Stimulated activated CD4-positive, alpha-beta T cell treated with anti-CD3 and anti-CD28 coated beads, Interleukin-2, amount 100 ng/mL, for 4 hours (primary cell): ENCODE results near the gene GHRH.

ENCODE experiments used
- DNase-seq: peaks from one replicate; pipeline ENCODE4 v3.0.0-alpha.2; 2020; ENCODE audit warnings: low read depth

The GHRH gene

DNA sequence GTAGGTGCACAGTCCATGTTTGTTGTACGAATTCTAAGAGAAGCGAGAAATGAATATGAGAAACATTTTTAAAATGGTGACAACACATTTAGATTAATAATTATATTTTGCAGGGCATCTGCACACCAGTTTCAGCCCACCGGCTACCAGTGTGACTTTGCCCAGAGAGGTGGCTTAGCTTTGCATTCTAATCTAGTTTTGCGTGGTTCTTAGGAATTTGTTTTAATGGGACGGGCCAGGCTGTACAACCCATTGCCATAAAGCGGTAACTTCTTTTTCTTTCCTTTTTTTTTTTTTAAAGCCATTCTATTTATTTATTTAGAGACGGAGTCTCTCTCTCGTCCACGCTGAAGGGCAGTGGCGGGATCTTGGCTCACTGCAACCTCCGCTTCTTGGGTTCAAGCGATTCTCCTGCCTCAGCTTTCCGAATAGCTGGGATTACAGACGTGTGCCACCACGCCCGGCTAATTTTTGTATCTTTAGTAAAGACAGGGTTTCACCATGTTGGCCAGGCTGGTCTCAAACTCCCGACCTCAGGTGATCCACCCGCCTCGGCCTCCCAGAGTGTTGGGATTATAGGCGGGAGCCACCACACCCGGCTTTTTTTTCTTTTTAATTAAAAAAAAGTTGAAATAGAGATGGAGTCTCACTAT lies 28.7 kb upstream of the GHRH start:
- DNase-seq, result no peak

DNA sequence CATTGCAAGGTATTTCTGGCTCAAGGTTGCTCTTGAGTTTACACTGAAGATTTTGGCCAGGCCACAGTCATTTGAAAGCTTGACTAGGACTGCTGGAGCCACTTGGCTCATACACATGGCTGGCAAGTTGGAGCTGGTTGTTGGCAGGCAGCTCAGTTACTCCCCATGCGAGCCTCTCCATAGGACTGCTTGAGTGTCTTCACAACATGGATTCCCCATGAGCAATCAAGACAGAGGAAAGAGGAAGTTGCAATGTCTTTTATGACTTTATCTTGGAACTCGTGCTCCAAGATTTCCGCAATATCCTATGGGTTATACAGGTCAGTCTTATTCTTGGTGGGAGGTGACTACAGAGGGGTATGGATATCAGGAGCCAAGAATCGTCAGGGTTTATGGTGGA lies 26.5 kb upstream of the GHRH start:
- DNase-seq, result no peak

DNA sequence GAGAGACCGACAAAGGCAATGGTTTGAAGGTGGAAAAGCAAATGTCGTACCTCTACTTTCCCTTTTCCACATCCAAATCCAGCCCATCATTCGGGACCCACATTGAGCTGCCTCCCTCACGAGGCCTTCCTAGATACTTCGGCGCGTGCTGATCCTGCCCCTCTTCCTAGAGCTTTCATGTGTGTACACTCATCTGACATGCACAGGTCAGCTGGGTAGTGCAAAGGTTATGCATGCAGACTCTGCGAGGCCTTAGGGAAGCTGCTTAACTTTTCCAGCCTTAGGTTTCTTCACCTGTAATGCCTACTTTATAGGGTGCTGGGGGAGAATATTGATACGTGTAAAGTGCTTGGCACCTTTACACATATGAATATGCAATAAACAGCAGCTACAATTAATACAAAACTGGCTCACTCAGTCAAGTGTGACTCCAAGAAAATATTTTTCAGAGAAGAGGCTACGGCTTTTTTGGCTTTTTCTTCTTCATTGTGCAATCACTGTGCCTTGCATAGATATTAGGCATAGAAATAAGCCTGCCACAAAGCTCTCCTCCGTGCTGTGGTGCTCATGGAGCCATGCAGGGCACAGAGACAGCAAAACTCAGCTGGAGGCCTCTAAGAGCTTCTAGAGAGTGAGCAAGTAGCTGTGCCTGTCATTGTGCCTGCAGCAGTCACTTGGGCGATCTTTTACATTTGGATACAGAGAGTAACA lies 24.2 kb upstream of the GHRH start:
- DNase-seq, result no peak

DNA sequence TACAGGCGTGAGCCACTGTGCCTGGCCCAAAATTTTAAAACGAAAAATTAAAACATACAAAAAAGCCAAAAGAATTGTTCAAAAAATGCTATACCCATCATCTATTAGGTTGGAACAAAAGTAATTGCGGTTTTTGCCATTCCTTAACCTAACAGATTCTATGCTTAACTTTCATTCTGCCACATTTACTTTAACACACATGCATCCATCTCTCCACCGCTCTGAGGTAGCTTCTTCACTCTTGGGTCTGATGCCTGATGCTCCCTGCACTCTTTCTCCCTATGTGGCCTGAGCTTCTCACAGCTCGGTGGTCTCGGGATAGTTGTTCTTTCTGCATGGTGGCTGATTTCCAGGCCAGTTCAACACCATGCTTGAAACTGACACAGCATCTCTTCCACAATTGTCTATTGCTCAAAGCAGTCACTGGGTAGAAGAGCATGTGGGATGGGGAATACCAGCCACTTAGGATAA lies 23.1 kb upstream of the GHRH start:
- DNase-seq, result no peak

DNA sequence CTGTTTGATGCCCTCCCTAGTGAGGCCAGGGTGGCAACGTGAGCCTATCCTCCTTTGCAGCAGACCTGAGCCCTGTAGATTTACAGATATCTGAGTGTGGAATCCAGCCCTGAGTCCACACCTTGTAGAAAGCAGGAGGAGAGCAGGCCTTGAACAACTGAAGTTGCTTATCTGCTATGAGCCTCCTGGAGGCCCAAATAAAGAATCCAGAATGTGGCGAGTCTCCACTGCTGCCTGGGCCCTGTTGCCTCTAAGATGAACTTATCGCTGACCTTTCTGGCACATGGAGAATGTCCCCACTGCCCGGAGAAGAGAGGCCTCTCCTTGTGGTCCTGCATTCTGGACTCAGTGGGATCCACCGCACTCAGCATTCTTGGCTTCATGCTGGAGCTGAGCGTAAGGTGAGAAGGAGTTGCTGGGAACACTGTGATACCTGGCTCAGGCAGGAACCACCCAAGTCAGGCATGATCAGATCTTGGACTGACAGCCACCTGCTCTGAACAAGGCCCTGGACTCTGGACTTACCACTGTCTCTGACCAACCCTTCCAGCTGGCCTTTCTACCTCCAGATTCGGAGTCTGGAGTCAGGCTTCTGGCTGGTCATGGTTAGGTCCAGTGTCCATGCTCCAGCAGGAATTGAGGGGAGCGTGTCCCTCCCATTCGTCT lies 22.0 kb upstream of the GHRH start:
- DNase-seq, result no peak

DNA sequence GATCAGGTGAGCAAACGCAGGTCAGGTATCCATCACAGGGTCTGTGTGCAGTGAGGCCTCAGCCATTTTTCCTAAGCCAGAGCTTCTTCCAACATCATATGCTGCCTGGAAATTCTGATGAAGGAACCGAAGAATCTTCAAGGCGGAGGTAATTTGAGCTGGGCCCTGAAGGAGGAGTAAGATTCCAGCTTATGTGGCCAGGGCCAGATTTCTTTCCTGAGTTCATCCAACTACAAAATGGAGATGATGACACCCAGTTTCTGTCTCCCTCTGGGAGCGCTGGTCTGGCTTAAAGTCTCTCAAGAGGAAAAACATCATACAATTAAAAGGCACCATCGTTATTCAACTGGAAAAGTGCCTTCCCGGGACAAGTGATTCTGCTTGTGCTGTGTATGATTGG lies 20.9 kb upstream of the GHRH start:
- no peak for DNase-seq

DNA sequence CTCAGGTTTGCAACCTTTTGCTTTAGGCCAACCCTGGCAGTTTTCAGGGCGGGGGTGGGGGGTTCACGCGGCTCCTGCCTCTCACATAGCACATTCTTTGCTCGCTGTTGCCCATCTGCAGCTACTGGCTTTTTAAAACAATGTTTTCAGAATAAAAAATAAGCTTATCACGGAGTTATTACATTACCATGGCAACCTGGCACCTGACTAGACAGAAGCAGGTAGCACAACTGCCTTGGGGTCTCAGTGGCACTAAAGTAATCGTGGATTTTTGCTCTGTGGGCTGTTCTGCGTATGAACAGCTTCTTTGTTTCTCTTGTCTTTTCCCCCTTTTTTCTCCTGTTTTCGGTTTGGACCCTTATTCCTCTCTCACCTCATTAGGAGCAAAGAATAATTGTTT lies 18.8 kb upstream of the GHRH start:
- DNase-seq, result no peak

DNA sequence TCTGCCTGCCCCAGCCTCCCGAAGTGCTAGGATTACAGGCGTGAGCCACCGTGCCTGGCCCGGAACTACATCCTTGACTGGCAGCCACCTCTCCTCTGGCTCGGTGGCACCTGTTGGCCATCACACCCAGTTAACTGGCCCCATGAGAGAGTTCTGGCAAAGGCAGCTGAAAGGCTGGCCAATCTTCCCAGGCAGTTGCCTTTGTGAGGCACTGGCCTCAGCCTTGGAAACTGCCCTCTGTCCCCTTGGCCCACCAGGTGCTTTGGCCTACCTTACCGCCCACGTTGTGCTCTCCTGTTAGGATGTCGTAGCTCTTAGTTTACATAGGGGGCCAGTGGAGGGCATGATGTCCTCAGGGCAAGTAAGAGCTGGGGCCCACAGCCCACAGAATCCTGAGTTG lies 18.2 kb upstream of the GHRH start:
- DNase-seq, result no peak

DNA sequence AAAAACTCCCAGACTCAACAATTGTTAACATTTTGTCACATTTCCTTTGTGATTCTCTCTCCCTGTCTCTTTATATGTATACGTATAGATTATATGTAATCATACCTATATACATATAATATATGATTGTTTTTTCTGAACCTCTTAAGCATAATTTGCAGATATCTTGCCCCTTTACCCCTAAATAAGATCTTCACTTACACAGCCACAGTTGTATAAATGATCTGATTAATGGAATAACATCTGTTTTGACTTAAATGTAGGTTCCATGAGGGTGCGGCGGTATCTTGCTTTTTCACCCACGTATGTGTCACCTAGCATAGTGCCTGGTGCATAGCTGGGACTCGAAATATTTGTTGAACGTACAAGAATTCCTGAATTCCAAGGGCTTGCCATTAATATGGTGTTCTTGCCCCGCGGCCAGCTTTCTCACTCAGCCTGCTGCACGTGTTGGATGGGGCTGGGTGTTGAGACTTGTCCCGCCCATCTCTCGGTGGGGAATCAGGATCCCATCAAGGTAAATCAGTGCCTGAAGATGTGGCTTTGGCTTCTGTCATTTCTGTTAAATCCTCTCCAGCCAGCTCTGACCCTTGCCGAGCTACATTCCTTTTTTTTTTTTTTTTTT lies 17.5 kb upstream of the GHRH start:
- no peak for DNase-seq

DNA sequence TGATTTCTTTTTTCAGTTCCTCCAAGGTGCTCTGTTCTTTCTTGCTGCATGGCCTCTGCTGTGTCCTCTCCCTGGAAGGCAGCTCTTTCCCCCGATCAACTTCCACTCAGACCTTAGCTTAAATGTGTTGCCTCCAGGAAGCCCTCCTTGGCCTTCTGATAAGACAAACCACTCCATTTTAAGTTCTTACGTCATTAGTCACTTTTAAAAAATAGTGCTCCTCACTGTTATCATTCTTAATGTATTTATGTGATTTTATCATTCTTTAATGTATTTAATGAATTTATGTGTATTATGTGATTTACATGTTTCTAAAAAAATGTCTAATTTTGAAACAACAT lies 15.6 kb upstream of the GHRH start:
- DNase-seq, result no peak

DNA sequence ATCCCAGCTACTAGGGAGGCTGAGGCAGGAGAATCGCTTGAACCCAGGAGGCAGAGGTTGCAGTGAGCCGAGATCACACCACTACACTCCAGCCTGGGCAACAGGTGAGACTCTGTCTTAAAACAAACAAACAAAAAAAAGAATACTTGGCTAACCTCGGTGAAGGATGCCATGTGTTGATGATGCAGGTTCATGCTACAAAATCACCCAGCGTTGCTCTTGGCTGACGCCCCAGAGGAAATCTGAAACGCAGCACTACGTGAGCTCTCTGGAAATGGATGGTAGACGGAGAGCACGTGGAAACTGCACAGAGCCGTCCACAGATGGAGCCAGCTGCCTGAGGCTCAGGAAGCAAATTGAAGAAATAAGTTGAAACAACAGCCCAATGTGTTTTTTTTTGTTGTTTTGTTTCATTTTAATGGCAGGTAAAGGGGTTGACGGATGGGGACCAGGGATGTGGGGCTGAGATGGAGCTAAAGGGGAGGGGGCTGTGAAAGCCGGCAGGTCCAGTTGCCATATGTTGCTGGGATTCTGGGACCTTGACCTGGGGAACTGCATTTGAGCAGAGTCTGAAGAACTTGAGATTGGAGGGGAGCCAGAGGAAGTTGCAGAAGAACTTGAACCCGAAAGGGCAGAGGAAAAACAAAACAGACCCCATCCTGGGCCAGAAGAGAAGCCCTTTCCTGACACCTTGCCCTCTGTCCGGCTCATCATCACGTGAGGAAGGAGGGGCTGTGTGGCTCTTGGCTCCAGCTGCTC lies 15.1 kb upstream of the GHRH start:
- no peak for DNase-seq

DNA sequence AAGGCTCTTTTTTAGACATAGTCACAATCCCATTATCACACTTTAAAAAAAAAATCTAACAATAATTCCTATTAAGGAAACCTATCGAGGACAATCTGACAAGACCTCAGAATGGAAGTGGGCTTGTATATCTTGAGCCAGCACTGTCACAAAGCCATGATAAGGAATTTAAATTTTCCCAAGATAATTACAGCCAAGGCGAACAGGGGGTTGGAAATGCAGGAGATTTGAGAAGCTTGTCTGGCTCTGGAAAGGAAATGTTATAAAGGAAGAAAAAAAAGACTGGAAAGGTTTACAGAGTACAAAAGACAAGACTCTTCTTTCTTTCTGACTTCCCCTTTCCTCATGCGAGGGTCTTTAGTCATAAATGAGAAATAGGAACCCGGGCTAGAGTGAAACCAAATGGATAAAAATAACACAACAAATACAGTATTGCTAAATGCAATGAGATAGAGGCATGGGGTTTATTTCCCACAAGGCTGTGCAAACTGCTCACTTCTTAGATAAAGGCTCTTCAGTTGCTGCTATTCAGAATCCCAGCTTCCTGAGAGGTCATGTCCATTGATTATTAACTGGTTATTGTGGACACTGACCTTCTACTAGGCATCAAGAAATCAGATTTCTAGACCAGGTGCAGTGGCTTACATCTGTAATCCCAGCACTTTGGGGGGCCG lies 13.4 kb upstream of the GHRH start:
- DNase-seq, result no peak

DNA sequence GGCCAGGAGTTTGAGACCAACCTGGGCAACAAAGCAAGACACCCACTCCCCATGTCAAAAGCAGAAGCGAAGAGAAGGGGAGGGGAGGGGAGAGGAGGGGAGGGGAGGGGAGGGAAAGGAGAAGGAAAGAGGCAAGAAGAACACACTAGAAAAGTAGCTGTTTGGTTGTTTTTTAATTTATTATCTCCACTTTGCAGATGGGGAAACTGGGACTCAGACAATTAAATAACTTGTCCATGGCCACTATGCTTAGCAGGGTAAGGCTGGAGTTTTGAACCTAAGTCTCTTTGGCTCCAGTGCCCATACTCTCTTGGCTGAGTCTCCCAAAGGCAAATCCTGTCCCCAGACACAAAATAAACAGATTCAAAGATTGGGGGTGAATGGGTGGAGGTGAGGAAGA lies 12.4 kb upstream of the GHRH start:
- DNase-seq, result no peak

DNA sequence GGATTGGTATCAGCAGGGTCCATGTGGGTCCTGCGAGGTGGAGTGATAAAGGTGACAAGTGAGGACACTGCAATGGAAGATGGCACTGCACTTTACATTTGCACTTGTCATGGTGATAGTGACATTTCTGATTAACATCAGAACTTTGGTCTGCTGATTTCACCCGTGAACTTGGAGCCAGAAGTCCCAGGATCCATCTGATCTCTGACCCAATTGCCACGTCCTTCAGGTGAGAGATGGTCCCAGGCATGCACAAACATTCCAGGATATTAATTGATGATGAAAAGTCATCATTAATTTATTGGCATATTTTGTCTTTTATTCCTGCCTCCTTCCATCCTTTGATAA lies 9.8 kb upstream of the GHRH start:
- DNase-seq, result no peak

DNA sequence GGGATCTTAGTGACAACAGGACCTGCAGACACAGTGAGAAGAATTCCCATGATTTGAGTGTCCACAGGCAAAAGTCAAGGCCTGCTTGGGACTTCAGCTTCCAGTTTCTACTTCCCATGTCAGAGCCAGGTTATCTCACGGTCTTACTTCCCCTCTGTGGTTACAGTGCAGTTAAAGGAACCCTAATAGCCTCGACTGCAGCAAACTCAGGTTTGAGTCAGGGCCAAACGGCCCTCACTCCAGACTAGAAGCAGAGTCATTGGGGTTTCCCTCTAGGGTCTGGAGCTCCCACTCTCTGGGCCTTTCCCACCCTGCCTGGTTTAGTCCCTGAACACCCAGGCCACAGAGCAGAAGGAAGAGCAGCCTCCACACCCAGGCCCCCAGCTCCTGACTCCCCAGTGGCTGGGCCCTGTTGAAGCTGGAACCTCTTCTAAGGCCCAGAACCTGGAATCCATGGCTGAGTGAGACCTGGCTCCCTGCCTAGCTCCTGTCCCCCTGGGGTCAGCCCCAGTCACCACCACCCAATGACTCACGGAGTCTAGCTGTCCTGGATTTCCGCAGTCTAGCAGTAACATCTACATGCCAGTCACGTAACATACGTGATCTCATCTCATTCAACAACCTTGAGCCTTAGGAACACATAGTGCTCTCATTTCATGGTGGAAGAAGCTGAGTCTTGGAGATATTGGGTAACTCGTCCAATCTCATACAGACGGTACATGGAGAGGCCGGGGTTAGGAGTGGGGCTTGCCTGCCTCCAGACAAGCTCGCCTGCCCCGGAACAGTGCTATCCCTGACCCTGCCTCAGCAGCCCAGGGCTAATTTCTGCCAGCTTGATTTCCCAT lies 9.2 kb upstream of the GHRH start:
- no peak for DNase-seq

DNA sequence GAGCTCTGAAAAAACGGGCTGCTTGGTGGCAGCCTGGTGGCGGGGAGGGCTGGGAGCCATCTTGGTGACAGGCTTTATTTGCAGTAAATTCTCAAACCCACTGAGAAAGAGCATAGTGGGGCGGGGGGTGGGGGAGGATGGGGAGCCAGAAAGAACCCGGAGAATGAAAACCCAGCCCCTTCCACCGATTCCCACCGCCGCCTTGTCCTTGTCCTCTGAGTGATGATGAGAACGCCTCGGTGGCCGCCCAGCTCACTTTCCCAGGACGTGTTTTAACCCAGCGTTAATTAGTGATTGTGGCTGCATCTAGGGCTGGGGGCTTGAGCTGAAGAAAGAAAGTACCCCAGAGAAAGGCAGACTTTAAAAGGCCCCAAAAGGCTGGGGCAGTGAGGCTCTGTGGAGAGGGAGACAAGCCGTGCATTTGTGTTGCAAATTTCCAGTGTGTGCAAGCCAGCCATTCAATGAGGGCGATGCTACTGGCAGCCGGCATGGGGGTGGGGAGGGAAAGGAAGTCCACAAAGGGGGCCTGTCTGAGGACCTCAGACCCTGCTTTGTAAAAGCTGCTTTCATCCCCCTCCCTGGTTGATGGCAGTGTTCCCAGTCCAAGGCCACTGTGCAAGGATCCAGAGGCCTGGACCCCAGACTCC lies 6.2 kb upstream of the GHRH start:
- DNase-seq, result no peak

DNA sequence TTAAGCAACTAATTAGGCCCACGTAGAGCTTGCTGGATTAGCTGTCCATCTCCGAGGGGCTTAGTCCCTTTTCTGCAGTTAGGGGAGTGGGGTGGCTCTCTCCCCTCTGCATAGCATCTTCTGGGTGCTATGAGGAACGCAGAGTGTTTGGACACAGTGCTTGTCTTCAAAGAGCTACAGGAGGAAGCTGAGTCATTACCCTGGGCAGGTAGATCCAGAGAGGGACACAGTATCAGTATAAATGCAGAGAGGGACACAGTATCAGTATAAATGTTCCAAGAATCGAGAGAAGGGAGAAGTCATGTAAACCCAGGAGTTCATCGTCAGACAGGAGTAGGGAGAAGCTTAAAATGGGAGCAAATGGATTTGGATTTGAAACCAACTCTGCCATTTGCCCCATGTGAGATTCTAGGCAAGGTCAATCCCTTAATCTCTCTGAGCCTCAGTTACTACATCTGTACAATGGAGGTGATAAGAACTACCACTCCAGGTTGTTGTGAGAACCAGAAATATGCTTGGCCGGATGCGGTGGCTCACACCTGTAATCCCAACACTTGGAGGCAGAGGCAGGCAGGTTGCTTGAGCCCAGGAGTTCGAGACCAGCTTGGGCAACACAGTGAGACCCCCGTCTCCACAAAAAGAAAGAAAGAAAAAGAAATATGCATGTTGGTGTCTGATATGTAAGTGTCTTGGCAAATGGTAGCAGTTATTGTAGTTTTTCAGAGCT lies 5.5 kb upstream of the GHRH start:
- no peak for DNase-seq

DNA sequence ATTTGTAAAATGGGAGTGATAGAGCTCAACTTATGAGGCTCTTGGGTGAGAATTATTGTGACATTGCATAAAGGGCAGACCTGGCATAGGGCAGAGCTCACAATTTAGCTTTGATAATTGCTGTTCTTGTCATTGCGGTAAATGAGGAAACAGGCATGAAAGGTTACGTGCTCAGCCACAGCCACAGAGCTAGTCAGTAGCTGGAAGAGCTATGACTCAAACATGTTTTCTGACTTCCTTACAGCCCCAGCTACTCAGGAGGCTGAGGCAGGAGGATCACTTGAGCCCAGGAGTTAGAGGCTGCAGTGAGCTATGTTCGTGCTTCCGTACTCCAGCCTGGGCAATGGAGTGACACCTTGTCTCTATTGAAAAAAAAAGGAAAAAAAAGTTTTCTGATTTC lies 3.5 kb upstream of the GHRH start:
- DNase-seq, result no peak

DNA sequence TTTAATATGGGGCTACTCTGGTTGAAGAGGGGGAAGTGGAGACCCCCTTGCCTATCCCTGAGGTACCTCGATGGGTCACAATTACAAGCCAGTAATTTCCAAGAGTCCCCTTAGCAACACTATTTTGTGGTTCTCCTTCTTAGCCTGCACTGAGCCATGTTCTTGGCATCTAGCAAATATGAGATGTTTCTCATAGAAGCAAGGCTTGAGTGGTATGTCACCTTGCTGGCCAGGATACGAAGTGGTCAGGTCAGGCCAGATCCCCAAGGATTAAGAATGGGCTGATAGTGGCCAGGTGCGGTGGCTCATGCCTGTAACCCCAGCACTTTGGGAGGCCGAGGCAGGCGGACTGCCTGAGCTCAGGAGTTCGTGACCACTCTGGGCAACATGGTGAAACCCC lies 2.1 kb upstream of the GHRH start:
- no peak for DNase-seq

DNA sequence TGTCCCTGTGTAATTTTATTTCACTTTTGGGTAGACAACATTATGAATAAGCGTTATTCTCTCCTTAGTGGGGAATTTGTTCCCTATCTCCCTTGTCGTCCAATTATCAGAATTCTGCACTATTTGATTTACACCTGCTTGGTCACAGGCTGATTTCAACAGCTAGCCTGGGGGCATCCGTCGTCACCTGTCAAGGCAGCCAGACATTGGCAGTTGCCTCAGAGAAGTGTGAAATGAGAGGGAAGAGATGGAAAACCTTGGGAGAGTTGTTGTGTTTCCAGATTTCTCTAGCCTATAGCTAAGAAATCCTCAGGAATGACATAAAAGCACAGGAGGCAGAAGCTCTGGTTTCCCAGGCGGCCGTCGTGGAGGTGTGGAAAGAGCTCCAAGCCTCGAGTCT lies 891 bp upstream of the GHRH start:
- DNase-seq, result no peak
